CD4-positive, alpha-beta T cell (primary cell): ENCODE results near the gene FAXDC2. TPM values are rescaled to one million over a fixed set of nuclear protein-coding genes. Genes with fewer than 3 reads are reported as not detected.

Source experiments
- ATAC-seq: fragments of 200-7000 bp; cut with Tn5 transposase; one replicate; pipeline ENCODE4 v1.10.0; 2022; ENCODE audit warnings: mild to moderate bottlenecking; ENCODE audit not compliant: poor library complexity
- CTCF ChIA-PET: fragments of 350-600 bp; sonication (Branson Sonifier 250); formaldehyde crosslinking; loops from one replicate; lab custom pipeline; 2021; ENCODE audit warnings: antibody characterized with exemption, inconsistent platforms; lab: Charles Lee
- POLR2A ChIA-PET: fragments of 350-600 bp; sonication (Branson Sonifier 250); formaldehyde crosslinking; loops from one replicate; lab custom pipeline; 2021; ENCODE audit warnings: antibody characterized with exemption, inconsistent platforms; lab: Charles Lee
- DNase-seq, 14 experiments: peaks; one replicate each; pipeline ENCODE4 v3.0.0-alpha.2; 2013 to 2020; ENCODE audit warnings: mixed read lengths in 2 of 14
- H3K27ac ChIP-seq, 2 donors: one replicate each; pipeline versions ENCODE4 v1.5.1 to v1.7.0; 2013; ENCODE audit warnings: low read length in 2 of 2, low read depth in 1 of 2, mild to moderate bottlenecking in 1 of 2
- H3K27me3 ChIP-seq, 2 experiments: 1 replicate in 1 of 2; 2 replicates in 1 of 2; pipeline versions ENCODE4 v1.6.1 to v1.7.0; 2013; ENCODE audit warnings: low read length in 2 of 2, control low read depth in 1 of 2, mild to moderate bottlenecking in 1 of 2, moderate library complexity in 1 of 2; ENCODE audit not compliant: insufficient read depth in 2 of 2, control insufficient read depth in 1 of 2
- H3K36me3 ChIP-seq: one replicate; pipeline ENCODE4 v1.6.1; 2013; ENCODE audit warnings: low read length, control low read depth; ENCODE audit not compliant: insufficient read depth
- H3K4me1 ChIP-seq: one replicate; pipeline ENCODE4 v1.6.1; 2013; ENCODE audit warnings: low read length, control low read depth; ENCODE audit not compliant: insufficient read depth
- H3K4me3 ChIP-seq: one replicate; pipeline ENCODE4 v1.5.1; 2013; ENCODE audit warnings: mild to moderate bottlenecking, low read length, moderate library complexity
- H3K9me3 ChIP-seq, 2 experiments: 1 replicate in 1 of 2; 2 replicates in 1 of 2; pipeline versions ENCODE4 v1.6.1 to v1.7.0; 2013; ENCODE audit warnings: low read length in 2 of 2, mild to moderate bottlenecking in 2 of 2, control low read depth in 1 of 2, moderate library complexity in 1 of 2; ENCODE audit not compliant: control insufficient read depth in 1 of 2, insufficient read depth in 1 of 2
- H3K27ac Mint-ChIP-seq: one replicate; pipeline ENCODE4 v1.8.0; 2020; ENCODE audit warnings: mixed read lengths
- H3K27me3 Mint-ChIP-seq: one replicate; pipeline ENCODE4 v1.8.0; 2021; ENCODE audit warnings: mixed read lengths
- H3K36me3 Mint-ChIP-seq: one replicate; pipeline ENCODE4 v1.8.0; 2021; ENCODE audit warnings: low read depth, mixed read lengths
- H3K4me1 Mint-ChIP-seq: one replicate; pipeline ENCODE4 v1.8.0; 2021; ENCODE audit warnings: low read depth, mixed read lengths
- H3K4me3 Mint-ChIP-seq: one replicate; pipeline ENCODE4 v1.8.0; 2020; ENCODE audit warnings: mild to moderate bottlenecking, mixed read lengths
- H3K9me3 Mint-ChIP-seq: one replicate; pipeline ENCODE4 v1.8.0; 2020; ENCODE audit warnings: mixed read lengths
- CTCF ChIP-seq: fragments of 200-600 bp; IDR thresholded peaks from one replicate; pipeline ENCODE4 v1.8.0; 2022; ENCODE audit warnings: antibody characterized with exemption, mild to moderate bottlenecking
- intact Hi-C, 2 experiments: fragments of 100-400 bp; cut with DNase I in 1 of 2; cut with micrococcal nuclease in 1 of 2; formaldehyde crosslinking; loops; one replicate each; pipeline versions ENCODE4 v1.15.1 to v1.9.0; 2023 to 2025; cut with DNase I, micrococcal nuclease
- total RNA-seq, 174 experiments: library from RNA in 2 of 174; stranded (reverse) in 2 of 174; gene quantifications; one replicate each; pipeline ENCODE4 v1.2.3 and lab custom pipeline; 2021 to 2026

FAXDC2 gene
- total RNA-seq, 2 experiments from 2014 or later, result not detected

GRCh38 chr5:154778534-154778933, 71.9 kb downstream of the FAXDC2 start:
- Mint-ChIP-seq H3K9me3 (no peaks in the 10 kb centered on the region), H3K4me1 (peaks cover 82% of the 10 kb centered on the region), H3K27ac (peak overlapping the region; percentile 59), H3K36me3 (peaks cover 4% of the 10 kb centered on the region), H3K4me3 (no peak overlapping the region), H3K27me3 (no peaks in the 10 kb centered on the region)
- Histone ChIP-seq H3K4me3 (no peak overlapping the region), H3K27me3 (no peaks in the 10 kb centered on the region), H3K27ac (no peak overlapping the region), H3K4me1 (peaks cover 62% of the 10 kb centered on the region), H3K9me3 (no peaks in the 10 kb centered on the region), H3K36me3 (peaks cover 3% of the 10 kb centered on the region)
- ChIA-PET POLR2A (interaction anchor here (1.7 kb wide), 1 partner anchor 11 kb away, joined by 5 read pairs; no protein-coding TSS in a partner anchor), CTCF (interaction anchor here (1.1 kb wide), 1 partner anchor 12 kb away, joined by 3 read pairs; no protein-coding TSS in a partner anchor)
- TF ChIP-seq CTCF, result no peak
- DNase-seq (no peak), ATAC-seq (no peak)
- intact Hi-C loops, result no loop called here

- CTCF ChIA-PET, result interaction anchor here (1.0 kb wide), 1 partner anchor 26 kb away, joined by 3 read pairs; no protein-coding TSS in a partner anchor
- no peaks in the 10 kb centered on the region for H3K27me3 Mint-ChIP-seq
- POLR2A ChIA-PET, result interaction anchor here (0.9 kb wide), 1 partner anchor 12 kb away, joined by 3 read pairs; no protein-coding TSS in a partner anchor
- no peak for DNase-seq
- peaks cover 3% of the 10 kb centered on the region for H3K36me3 ChIP-seq
- intact Hi-C loops, result no loop called here
- H3K9me3 Mint-ChIP-seq, result no peaks in the 10 kb centered on the region
- H3K27me3 ChIP-seq, result no peaks in the 10 kb centered on the region
- H3K4me1 ChIP-seq, result peaks cover 51% of the 10 kb centered on the region
- TF ChIP-seq CTCF, result no peak
- peaks cover 79% of the 10 kb centered on the region for H3K4me1 Mint-ChIP-seq
- H3K4me3 ChIP-seq, result no peak overlapping the region
- no peak for ATAC-seq
- peak overlapping the region; percentile 63 for H3K27ac Mint-ChIP-seq
- no peak overlapping the region for H3K27ac ChIP-seq
- no peak overlapping the region for H3K4me3 Mint-ChIP-seq
- peaks cover 4% of the 10 kb centered on the region for H3K36me3 Mint-ChIP-seq
- H3K9me3 ChIP-seq, result no peaks in the 10 kb centered on the region
Observed at GRCh38 chr5:154776167-154776566, 74.2 kb downstream of the FAXDC2 start.

- peak overlapping the region; percentile 35 for H3K4me3 Mint-ChIP-seq
- CTCF ChIA-PET, result no interaction called here
- POLR2A ChIA-PET, result no interaction called here
Observed at GRCh38 chr5:154773326-154773725, 77.1 kb downstream of the FAXDC2 start.

More at GRCh38 chr5:154773326-154773725, 77.1 kb downstream of the FAXDC2 start:
- Mint-ChIP-seq H3K27me3 (no peaks in the 10 kb centered on the region), H3K27ac (peak overlapping the region; percentile 78), H3K36me3 (no peaks in the 10 kb centered on the region), H3K9me3 (no peaks in the 10 kb centered on the region), H3K4me1 (peaks cover 78% of the 10 kb centered on the region)
- peaks cover 61% of the 10 kb centered on the region for H3K4me1 ChIP-seq
- H3K27ac ChIP-seq, result no peak overlapping the region
- H3K4me3 ChIP-seq, result no peak overlapping the region
- intact Hi-C loops, result no loop called here
- ATAC-seq (no peak), DNase-seq (no peak)
- TF ChIP-seq CTCF, result no peak
- peaks cover 3% of the 10 kb centered on the region for H3K36me3 ChIP-seq
- H3K27me3 ChIP-seq, result no peaks in the 10 kb centered on the region
- no peaks in the 10 kb centered on the region for H3K9me3 ChIP-seq
